Measurements from ENCODE around the gene UBE3B. TPM values are rescaled to one million over a fixed set of nuclear protein-coding genes. Genes with fewer than 3 reads are reported as not detected.

UBE3B gene
- total RNA-seq, 1 donor from 2014 or later: 32.2 TPM

GRCh38 chr12:109567296-109567695 is 89.9 kb downstream of the UBE3B start:
- TF ChIP-seq POLR2A (IDR thresholded peaks at IDR 0.05) (no peak), POLR2AphosphoS5 (IDR thresholded peaks at IDR 0.05; ENCODE audit: insufficient read depth in 1 of 2, low read depth in 1 of 2) (no peak), CTCF (IDR thresholded peaks at IDR 0.05) (no peak)
- Histone ChIP-seq H3K36me3 (peaks cover 0 to 18% of the 10 kb centered on the region in 2 donors), H3K4me1 (peaks cover 4% of the 10 kb centered on the region), H3K27me3 (no peaks in the 10 kb centered on the region), H3K4me3 (no peak overlapping the region), H3K9me3 (no peaks in the 10 kb centered on the region), H3K27ac (no peak overlapping the region)
- DNase-seq (ENCODE audit: extremely low spot score in 2 of 2): no peak
- intact Hi-C loops (cut with DNase I): no loop called here

- intact Hi-C loops (cut with DNase I): no loop called here
- peaks cover 11% of the 10 kb centered on the region for H3K4me1 ChIP-seq
- H3K9me3 ChIP-seq: no peaks in the 10 kb centered on the region
- no peak for DNase-seq (ENCODE audit: extremely low spot score in 2 of 2)
- no peak overlapping the region for H3K4me3 ChIP-seq
- H3K27ac ChIP-seq: no peak overlapping the region
- peaks cover 0 to 18% of the 10 kb centered on the region in 2 donors for H3K36me3 ChIP-seq
- TF ChIP-seq CTCF (IDR thresholded peaks at IDR 0.05) (no peak), POLR2AphosphoS5 (IDR thresholded peaks at IDR 0.05; ENCODE audit: insufficient read depth in 1 of 2, low read depth in 1 of 2) (no peak)
- no peaks in the 10 kb centered on the region for H3K27me3 ChIP-seq
Measured at GRCh38 chr12:109567967-109568366, 90.5 kb downstream of the UBE3B start.

- H3K4me1 ChIP-seq: peaks cover 13% of the 10 kb centered on the region
- H3K4me3 ChIP-seq: no peak overlapping the region
- DNase-seq (ENCODE audit: extremely low spot score in 2 of 2): no peak
- H3K9me3 ChIP-seq: no peaks in the 10 kb centered on the region
- intact Hi-C loops (cut with DNase I): no loop called here
- H3K27me3 ChIP-seq: no peaks in the 10 kb centered on the region
- peaks cover 0 to 18% of the 10 kb centered on the region in 2 donors for H3K36me3 ChIP-seq
- H3K27ac ChIP-seq: no peak overlapping the region
- no peak for TF ChIP-seq POLR2A (IDR thresholded peaks at IDR 0.05)
- no peak for TF ChIP-seq POLR2AphosphoS5 (IDR thresholded peaks at IDR 0.05; ENCODE audit: insufficient read depth in 1 of 2, low read depth in 1 of 2)
- no peak for TF ChIP-seq CTCF (IDR thresholded peaks at IDR 0.05)
Measured at GRCh38 chr12:109568486-109568885, 91.1 kb downstream of the UBE3B start.

GRCh38 chr12:109571773-109572505 is 94.5 kb downstream of the UBE3B start:
- no peak for DNase-seq (ENCODE audit: extremely low spot score in 2 of 2)
- H3K27ac ChIP-seq: no peak overlapping the region
- H3K27me3 ChIP-seq: no peaks in the 10 kb centered on the region
- no peak overlapping the region for H3K4me3 ChIP-seq
- TF ChIP-seq POLR2AphosphoS5 (IDR thresholded peaks at IDR 0.05; ENCODE audit: insufficient read depth in 1 of 2, low read depth in 1 of 2) (no peak), CTCF (IDR thresholded peaks at IDR 0.05) (no peak), POLR2A (IDR thresholded peaks at IDR 0.05) (no peak)
- H3K9me3 ChIP-seq: no peaks in the 10 kb centered on the region
- H3K4me1 ChIP-seq: peaks cover 27% of the 10 kb centered on the region
- peaks cover 0 to 13% of the 10 kb centered on the region in 2 donors for H3K36me3 ChIP-seq
- intact Hi-C loops (cut with DNase I): no loop called here

- peak overlapping the region; percentile 83 for H3K27ac ChIP-seq
- H3K36me3 ChIP-seq: peaks cover 0 to 18% of the 10 kb centered on the region in 2 donors
- H3K4me3 ChIP-seq: peak overlapping the region; percentile 86 to 93
- H3K27me3 ChIP-seq: no peaks in the 10 kb centered on the region
- H3K4me1 ChIP-seq: peaks cover 27% of the 10 kb centered on the region
- H3K9me3 ChIP-seq: no peaks in the 10 kb centered on the region
- intact Hi-C loops (cut with DNase I): no loop called here
- TF ChIP-seq CTCF (IDR thresholded peaks at IDR 0.05) (no peak), POLR2AphosphoS5 (IDR thresholded peaks at IDR 0.05; ENCODE audit: insufficient read depth in 1 of 2, low read depth in 1 of 2) (no peak), POLR2A (IDR thresholded peaks at IDR 0.05) (no peak)
- DNase-seq (ENCODE audit: extremely low spot score in 2 of 2): no peak
Measured at GRCh38 chr12:109572506-109572845, 95.0 kb downstream of the UBE3B start.
